ENCODE results near the gene UBR4.

The UBR4 gene

GRCh38 chr1:19153169-19153568, 56.9 kb downstream of the UBR4 start:
- TF ChIP-seq FOXM1 (IDR thresholded peaks at IDR 0.05; ENCODE audit: borderline replicate concordance, low read depth): no peak

DNA sequence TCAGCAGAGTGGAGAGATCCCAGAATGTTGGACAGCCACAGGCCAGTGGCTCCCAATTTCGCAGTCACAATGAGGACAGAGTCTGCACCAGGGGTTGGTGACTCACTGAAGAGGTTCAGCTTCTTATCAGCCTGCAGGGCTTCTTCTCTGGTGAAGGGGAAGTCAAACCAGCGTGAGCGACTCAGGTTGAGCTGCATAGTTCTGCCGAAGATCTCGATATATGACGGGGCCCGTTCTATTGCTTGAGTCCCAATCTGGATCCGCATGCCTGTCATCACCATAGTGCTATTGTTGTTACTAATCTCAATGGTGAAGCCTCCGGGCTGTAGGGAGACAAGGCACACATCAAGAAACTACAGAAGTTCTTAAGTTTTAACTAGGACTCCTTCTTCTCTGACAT, 58.5 kb downstream of the UBR4 start:
- TF ChIP-seq NFIC (IDR thresholded peaks at IDR 0.05) (no peak), CEBPB (IDR thresholded peaks at IDR 0.05) (no peak), RAD21 (IDR thresholded peaks at IDR 0.05; ENCODE audit: low read depth) (no peak), CREB1 (IDR thresholded peaks at IDR 0.05; ENCODE audit: low read depth) (no peak), FOXM1 (IDR thresholded peaks at IDR 0.05; ENCODE audit: borderline replicate concordance, low read depth) (no peak), TEAD4 (IDR thresholded peaks at IDR 0.05) (no peak), EGR1 (IDR thresholded peaks at IDR 0.05) (no peak), TCF12 (IDR thresholded peaks at IDR 0.05; ENCODE audit: low read depth) (no peak)

DNA sequence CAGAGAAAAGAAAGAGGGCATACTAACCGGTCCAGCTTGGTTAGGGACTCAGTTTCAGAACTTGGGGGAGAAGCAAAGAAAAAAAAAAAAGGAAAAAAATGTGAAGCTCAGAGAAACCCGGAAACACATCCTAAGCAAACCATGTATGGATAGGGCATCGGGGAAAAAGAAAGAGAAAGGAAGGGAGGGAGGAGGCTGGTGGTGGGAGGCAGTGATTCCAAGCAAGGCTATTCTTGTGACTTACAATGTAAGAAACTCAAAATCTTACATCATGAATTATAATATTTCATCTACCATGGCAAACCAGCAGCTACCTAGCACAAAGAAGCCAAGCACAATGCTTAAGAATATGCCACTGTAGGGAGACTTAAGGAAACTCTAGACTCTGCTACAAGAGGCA, 60.3 kb downstream of the UBR4 start:
- TF ChIP-seq EGR1 (IDR thresholded peaks at IDR 0.05) (no peak), TCF12 (IDR thresholded peaks at IDR 0.05; ENCODE audit: low read depth) (no peak), NFIC (IDR thresholded peaks at IDR 0.05) (no peak), EP300 (IDR thresholded peaks at IDR 0.05; ENCODE audit: borderline replicate concordance) (no peak), YY1 (IDR thresholded peaks at IDR 0.05; ENCODE audit: low read depth) (no peak), CREB1 (IDR thresholded peaks at IDR 0.05; ENCODE audit: low read depth) (no peak), ZBTB7A (IDR thresholded peaks at IDR 0.05; ENCODE audit: low read depth) (no peak), USF1 (IDR thresholded peaks at IDR 0.05) (no peak)
- TF ChIP-seq, protein P1, sequence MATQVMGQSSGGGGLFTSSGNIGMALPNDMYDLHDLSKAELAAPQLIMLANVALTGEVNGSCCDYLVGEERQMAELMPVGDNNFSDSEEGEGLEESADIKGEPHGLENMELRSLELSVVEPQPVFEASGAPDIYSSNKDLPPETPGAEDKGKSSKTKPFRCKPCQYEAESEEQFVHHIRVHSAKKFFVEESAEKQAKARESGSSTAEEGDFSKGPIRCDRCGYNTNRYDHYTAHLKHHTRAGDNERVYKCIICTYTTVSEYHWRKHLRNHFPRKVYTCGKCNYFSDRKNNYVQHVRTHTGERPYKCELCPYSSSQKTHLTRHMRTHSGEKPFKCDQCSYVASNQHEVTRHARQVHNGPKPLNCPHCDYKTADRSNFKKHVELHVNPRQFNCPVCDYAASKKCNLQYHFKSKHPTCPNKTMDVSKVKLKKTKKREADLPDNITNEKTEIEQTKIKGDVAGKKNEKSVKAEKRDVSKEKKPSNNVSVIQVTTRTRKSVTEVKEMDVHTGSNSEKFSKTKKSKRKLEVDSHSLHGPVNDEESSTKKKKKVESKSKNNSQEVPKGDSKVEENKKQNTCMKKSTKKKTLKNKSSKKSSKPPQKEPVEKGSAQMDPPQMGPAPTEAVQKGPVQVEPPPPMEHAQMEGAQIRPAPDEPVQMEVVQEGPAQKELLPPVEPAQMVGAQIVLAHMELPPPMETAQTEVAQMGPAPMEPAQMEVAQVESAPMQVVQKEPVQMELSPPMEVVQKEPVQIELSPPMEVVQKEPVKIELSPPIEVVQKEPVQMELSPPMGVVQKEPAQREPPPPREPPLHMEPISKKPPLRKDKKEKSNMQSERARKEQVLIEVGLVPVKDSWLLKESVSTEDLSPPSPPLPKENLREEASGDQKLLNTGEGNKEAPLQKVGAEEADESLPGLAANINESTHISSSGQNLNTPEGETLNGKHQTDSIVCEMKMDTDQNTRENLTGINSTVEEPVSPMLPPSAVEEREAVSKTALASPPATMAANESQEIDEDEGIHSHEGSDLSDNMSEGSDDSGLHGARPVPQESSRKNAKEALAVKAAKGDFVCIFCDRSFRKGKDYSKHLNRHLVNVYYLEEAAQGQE (IDR thresholded peaks at IDR 0.05; ENCODE audit: low read depth): no peak
- TF ChIP-seq, protein P2, sequence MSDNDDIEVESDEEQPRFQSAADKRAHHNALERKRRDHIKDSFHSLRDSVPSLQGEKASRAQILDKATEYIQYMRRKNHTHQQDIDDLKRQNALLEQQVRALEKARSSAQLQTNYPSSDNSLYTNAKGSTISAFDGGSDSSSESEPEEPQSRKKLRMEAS (IDR thresholded peaks at IDR 0.05): no peak

DNA sequence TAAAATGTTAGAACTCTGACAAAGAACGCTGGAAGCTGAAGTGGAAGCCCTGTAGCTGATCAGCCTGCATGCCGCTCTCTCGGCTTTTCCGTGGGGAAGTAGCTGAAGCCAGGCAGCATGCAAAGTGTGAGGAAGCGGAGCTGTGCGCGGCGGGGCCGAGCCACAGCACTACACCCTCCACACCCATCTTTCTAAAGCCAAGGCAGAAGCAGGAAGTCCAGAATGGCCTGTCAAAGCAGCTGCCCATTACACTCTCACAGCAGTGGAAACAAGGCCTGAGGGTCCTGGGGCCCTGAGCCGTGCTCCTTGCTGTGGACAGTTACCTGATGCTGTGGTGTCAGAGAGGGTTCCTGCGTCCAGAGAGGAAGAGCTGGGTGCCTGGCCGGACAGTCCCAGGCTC, 69.6 kb downstream of the UBR4 start:
- TF ChIP-seq YY1 (IDR thresholded peaks at IDR 0.05; ENCODE audit: low read depth) (no peak), EP300 (IDR thresholded peaks at IDR 0.05; ENCODE audit: borderline replicate concordance) (no peak), CEBPB (IDR thresholded peaks at IDR 0.05) (no peak), NFIC (IDR thresholded peaks at IDR 0.05) (no peak), ZBTB7A (IDR thresholded peaks at IDR 0.05; ENCODE audit: low read depth) (no peak), TCF12 (IDR thresholded peaks at IDR 0.05; ENCODE audit: low read depth) (no peak), FOXM1 (IDR thresholded peaks at IDR 0.05; ENCODE audit: borderline replicate concordance, low read depth) (no peak), EGR1 (IDR thresholded peaks at IDR 0.05) (no peak), TAF1 (IDR thresholded peaks at IDR 0.05; ENCODE audit: low read depth) (no peak), TEAD4 (IDR thresholded peaks at IDR 0.05) (no peak), RAD21 (IDR thresholded peaks at IDR 0.05; ENCODE audit: low read depth) (no peak), CREB1 (IDR thresholded peaks at IDR 0.05; ENCODE audit: low read depth) (no peak), USF1 (IDR thresholded peaks at IDR 0.05) (no peak)
- TF ChIP-seq, protein P1 (IDR thresholded peaks at IDR 0.05; ENCODE audit: low read depth): no peak

DNA sequence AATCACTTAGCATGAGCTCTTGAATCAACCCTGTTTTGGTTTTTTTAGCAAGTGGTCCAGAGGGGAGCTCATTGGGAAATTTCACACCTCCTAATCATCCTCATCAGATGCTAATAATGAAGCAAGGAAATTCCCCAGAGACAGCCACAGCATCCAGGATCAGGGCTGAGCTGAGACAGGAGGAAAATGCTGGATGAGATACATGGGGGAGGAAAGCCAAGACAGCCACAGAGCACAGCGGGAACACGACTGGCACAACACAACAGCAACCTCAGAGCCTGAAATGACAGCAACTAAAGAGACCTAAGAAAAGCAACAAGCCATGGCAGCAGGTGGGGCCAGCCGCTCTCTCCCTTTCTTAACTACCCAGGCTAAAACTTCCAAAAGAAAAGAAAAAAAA, 70.4 kb downstream of the UBR4 start:
- no peak for TF ChIP-seq FOXM1 (IDR thresholded peaks at IDR 0.05; ENCODE audit: borderline replicate concordance, low read depth)
- no peak for TF ChIP-seq TAF1 (IDR thresholded peaks at IDR 0.05; ENCODE audit: low read depth)
- TF ChIP-seq RAD21 (IDR thresholded peaks at IDR 0.05; ENCODE audit: low read depth): no peak
- TF ChIP-seq CEBPB (IDR thresholded peaks at IDR 0.05): no peak
- no peak for TF ChIP-seq ZBTB7A (IDR thresholded peaks at IDR 0.05; ENCODE audit: low read depth)
- no peak for TF ChIP-seq TEAD4 (IDR thresholded peaks at IDR 0.05)
- TF ChIP-seq YY1 (IDR thresholded peaks at IDR 0.05; ENCODE audit: low read depth): no peak
- no peak for TF ChIP-seq USF1 (IDR thresholded peaks at IDR 0.05)
- no peak for TF ChIP-seq NFIC (IDR thresholded peaks at IDR 0.05)
- TF ChIP-seq, protein P1 (IDR thresholded peaks at IDR 0.05; ENCODE audit: low read depth): no peak
- TF ChIP-seq TCF12 (IDR thresholded peaks at IDR 0.05; ENCODE audit: low read depth): no peak
- TF ChIP-seq EP300 (IDR thresholded peaks at IDR 0.05; ENCODE audit: borderline replicate concordance): no peak
- no peak for TF ChIP-seq CREB1 (IDR thresholded peaks at IDR 0.05; ENCODE audit: low read depth)
- TF ChIP-seq, protein P2 (IDR thresholded peaks at IDR 0.05): no peak
- no peak for TF ChIP-seq EGR1 (IDR thresholded peaks at IDR 0.05)
